Trophoblast cell (in vitro differentiated cells and primary cell): ENCODE measurements around the gene SELPLG.
"Not testable (repeated sequence)": the region's sequence is repeated elsewhere in the genome, so short reads cannot be mapped to it uniquely, and the experiment has no call there.

Source experiments
- DNase-seq, 2 donors: peaks; one replicate each; pipeline ENCODE4 v3.0.0-alpha.2; 2016
- H2AFZ ChIP-seq: 2 replicates; pipeline ENCODE4 v1.6.1; 2013; ENCODE audit warnings: low read length, moderate library complexity, mild to moderate bottlenecking; ENCODE audit not compliant: insufficient read depth, poor library complexity
- H2AK5ac ChIP-seq: 2 replicates; pipeline ENCODE4 v1.6.1; 2013; ENCODE audit warnings: mild to moderate bottlenecking, low read length
- H2BK120ac ChIP-seq: 2 replicates; pipeline ENCODE4 v1.6.1; 2013; ENCODE audit warnings: low read length, mild to moderate bottlenecking, moderate library complexity; ENCODE audit not compliant: insufficient read depth, poor library complexity
- H2BK12ac ChIP-seq: 2 replicates; pipeline ENCODE4 v1.6.1; 2013; ENCODE audit warnings: mild to moderate bottlenecking, low read length, moderate library complexity
- H2BK5ac ChIP-seq: 2 replicates; pipeline ENCODE4 v1.6.1; 2013; ENCODE audit warnings: low read length, low read depth, moderate library complexity, mild to moderate bottlenecking; ENCODE audit not compliant: poor library complexity
- H3K14ac ChIP-seq: 2 replicates; pipeline ENCODE4 v1.6.1; 2013; ENCODE audit warnings: mild to moderate bottlenecking, low read length
- H3K18ac ChIP-seq: 2 replicates; pipeline ENCODE4 v1.6.1; 2013; ENCODE audit warnings: mild to moderate bottlenecking, low read length
- H3K23ac ChIP-seq: 2 replicates; pipeline ENCODE4 v1.6.1; 2013; ENCODE audit warnings: low read length
- H3K27ac ChIP-seq: 2 replicates; pipeline ENCODE4 v1.5.1; 2013; ENCODE audit warnings: low read depth, mild to moderate bottlenecking, inconsistent platforms, low read length, moderate library complexity
- H3K27me3 ChIP-seq: 2 replicates; pipeline ENCODE4 v1.6.1; 2013; ENCODE audit warnings: inconsistent platforms, mild to moderate bottlenecking, low read length, moderate library complexity; ENCODE audit not compliant: insufficient read depth
- H3K36me3 ChIP-seq, 2 experiments: 1 replicate in 1 of 2; 2 replicates in 1 of 2; pipeline ENCODE4 v1.6.1; 2013; ENCODE audit warnings: low read length in 2 of 2, mild to moderate bottlenecking in 2 of 2, moderate library complexity in 1 of 2; ENCODE audit not compliant: insufficient read depth in 2 of 2, control insufficient read depth in 1 of 2
- H3K4ac ChIP-seq: 2 replicates; pipeline ENCODE4 v1.6.1; 2013; ENCODE audit warnings: low read depth, mild to moderate bottlenecking, low read length, moderate library complexity
- H3K4me1 ChIP-seq, 2 experiments: 1 replicate in 1 of 2; 2 replicates in 1 of 2; pipeline ENCODE4 v1.6.1; 2013; ENCODE audit warnings: low read length in 2 of 2, mild to moderate bottlenecking in 2 of 2, moderate library complexity in 1 of 2; ENCODE audit not compliant: insufficient read depth in 2 of 2, control insufficient read depth in 1 of 2
- H3K4me2 ChIP-seq: 2 replicates; pipeline ENCODE4 v1.6.1; 2013; ENCODE audit warnings: inconsistent platforms, mild to moderate bottlenecking, low read length, moderate library complexity
- H3K4me3 ChIP-seq: 2 replicates; pipeline ENCODE4 v1.5.1; 2013; ENCODE audit warnings: mild to moderate bottlenecking, low read depth, low read length, inconsistent platforms
- H3K79me1 ChIP-seq: one replicate; pipeline ENCODE4 v1.6.1; 2013; ENCODE audit warnings: low read length
- H3K79me2 ChIP-seq: 2 replicates; pipeline ENCODE4 v1.6.1; 2013; ENCODE audit warnings: low read length, mild to moderate bottlenecking; ENCODE audit not compliant: control insufficient read depth, insufficient read depth, poor library complexity
- H3K9ac ChIP-seq: 2 replicates; pipeline ENCODE4 v1.6.1; 2013; ENCODE audit warnings: mild to moderate bottlenecking, low read length
- H3K9me3 ChIP-seq: 2 replicates; pipeline ENCODE4 v1.6.1; 2013; ENCODE audit warnings: low read depth, mild to moderate bottlenecking, control low read depth, inconsistent platforms, low read length; ENCODE audit not compliant: insufficient read depth
- H4K12ac ChIP-seq: 2 replicates; pipeline ENCODE4 v1.6.1; 2013; ENCODE audit warnings: low read depth, mild to moderate bottlenecking, low read length, moderate library complexity
- H4K8ac ChIP-seq: 2 replicates; pipeline ENCODE4 v1.6.1; 2013; ENCODE audit warnings: low read depth, mild to moderate bottlenecking, low read length, moderate library complexity
- H4K91ac ChIP-seq: one replicate; pipeline ENCODE4 v1.6.1; 2013; ENCODE audit warnings: low read depth, mild to moderate bottlenecking, low read length, moderate library complexity
- WGBS: extraction: QIAGEN DNeasy Blood & Tissue Kit; methylation state at CpG from one replicate; pipeline ENCODE4 v1.1.7; 2013; ENCODE audit warnings: missing lambda C conversion rate; ENCODE audit not compliant: insufficient read length, insufficient coverage; ENCODE audit errors: extremely low coverage; 5-methylcytosine and 5-hydroxymethylcytosine counted together

Gene SELPLG

GRCh38 chr12:108618953-108619274, 14.8 kb downstream of the SELPLG start:
- H2BK5ac ChIP-seq, result peak overlapping the region; percentile 94
- not testable (repeated sequence) for H3K4me2 ChIP-seq, H3K9ac ChIP-seq, H3K79me2 ChIP-seq, H2AFZ ChIP-seq, H2AK5ac ChIP-seq, H3K36me3 ChIP-seq, H3K18ac ChIP-seq, H3K23ac ChIP-seq, DNase-seq, H3K4me3 ChIP-seq, H3K9me3 ChIP-seq, H3K27me3 ChIP-seq, H3K4ac ChIP-seq, H3K14ac ChIP-seq, H4K12ac ChIP-seq
- peaks cover 34 to 46% of the 10 kb centered on the region in 2 experiments for H3K4me1 ChIP-seq
- WGBS, result no CpG with 5 or more reads among the region's 4 CpGs
- peak overlapping the region; percentile 40 for H4K8ac ChIP-seq
- peak overlapping the region; percentile 98 for H2BK120ac ChIP-seq
- peak overlapping the region; percentile 98 for H4K91ac ChIP-seq
- H2BK12ac ChIP-seq, result peak overlapping the region; percentile 96
- peaks cover 62% of the 10 kb centered on the region for H3K79me1 ChIP-seq
- peak overlapping the region; percentile 97 for H3K27ac ChIP-seq

GRCh38 chr12:108618079-108618952, 15.4 kb downstream of the SELPLG start:
- no peaks in the 10 kb centered on the region for H3K27me3 ChIP-seq
- peak overlapping the region; percentile 96 for H2BK12ac ChIP-seq
- peaks cover 34 to 52% of the 10 kb centered on the region in 2 experiments for H3K4me1 ChIP-seq
- H3K79me1 ChIP-seq, result peaks cover 62% of the 10 kb centered on the region
- peak; percentile 61 to 86 for DNase-seq
- peak overlapping the region; percentile 97 for H3K27ac ChIP-seq
- H4K12ac ChIP-seq, result peak overlapping the region; percentile 27
- H2BK5ac ChIP-seq, result peak overlapping the region; percentile 94
- peaks cover 0 to 4% of the 10 kb centered on the region in 2 experiments for H3K36me3 ChIP-seq
- H4K91ac ChIP-seq, result peak overlapping the region; percentile 98
- H2AFZ ChIP-seq, result peak overlapping the region; percentile 32
- peak overlapping the region; percentile 98 for H2BK120ac ChIP-seq
- H3K18ac ChIP-seq, result peak overlapping the region; percentile 56
- no peak overlapping the region for H3K9ac ChIP-seq
- H3K14ac ChIP-seq, result peak overlapping the region; percentile 92
- no peak overlapping the region for H3K23ac ChIP-seq
- H3K4ac ChIP-seq, result peak overlapping the region; percentile 83
- H2AK5ac ChIP-seq, result peak overlapping the region; percentile 98
- H3K79me2 ChIP-seq, result peaks cover 7% of the 10 kb centered on the region
- WGBS, result no CpG with 5 or more reads among the region's 16 CpGs
- H3K9me3 ChIP-seq, result no peaks in the 10 kb centered on the region
- H3K4me3 ChIP-seq, result no peak overlapping the region
- H3K4me2 ChIP-seq, result no peak overlapping the region
- peak overlapping the region; percentile 40 for H4K8ac ChIP-seq

- DNase-seq, result peak in 1 of 2 donors; percentile 35
- peak overlapping the region; percentile 62 for H3K4ac ChIP-seq
- peak overlapping the region; percentile 95 for H2BK12ac ChIP-seq
- H4K8ac ChIP-seq, result peak overlapping the region; percentile 51
- no peaks in the 10 kb centered on the region for H3K27me3 ChIP-seq
- no peaks in the 10 kb centered on the region for H3K9me3 ChIP-seq
- peaks cover 7% of the 10 kb centered on the region for H3K79me2 ChIP-seq
- H3K27ac ChIP-seq, result peak overlapping the region; percentile 11
- no peak overlapping the region for H2AFZ ChIP-seq
- peak overlapping the region; percentile 76 for H2BK5ac ChIP-seq
- peak overlapping the region; percentile 74 for H3K14ac ChIP-seq
- H3K4me3 ChIP-seq, result no peak overlapping the region
- no CpG with 5 or more reads among the region's 14 CpGs for WGBS
- no peak overlapping the region for H3K4me2 ChIP-seq
- H4K91ac ChIP-seq, result peak overlapping the region; percentile 96
- peak overlapping the region; percentile 19 for H4K12ac ChIP-seq
- H2BK120ac ChIP-seq, result peak overlapping the region; percentile 81
- peaks cover 33 to 53% of the 10 kb centered on the region in 2 experiments for H3K4me1 ChIP-seq
- H3K9ac ChIP-seq, result no peak overlapping the region
- H3K79me1 ChIP-seq, result peaks cover 52% of the 10 kb centered on the region
- peak overlapping the region; percentile 96 for H2AK5ac ChIP-seq
- H3K18ac ChIP-seq, result peak overlapping the region; percentile 79
- no peak overlapping the region for H3K23ac ChIP-seq
- H3K36me3 ChIP-seq, result no peaks in the 10 kb centered on the region
Observed at GRCh38 chr12:108616941-108617858, 16.5 kb downstream of the SELPLG start.

- H3K79me2 ChIP-seq, result peaks cover 7% of the 10 kb centered on the region
- H3K18ac ChIP-seq, result no peak overlapping the region
- H3K4me1 ChIP-seq, result peaks cover 32 to 51% of the 10 kb centered on the region in 2 experiments
- H3K23ac ChIP-seq, result no peak overlapping the region
- H2BK5ac ChIP-seq, result peak overlapping the region; percentile 76
- no peak for DNase-seq
- H2BK120ac ChIP-seq, result peak overlapping the region; percentile 81
- no peak overlapping the region for H2AFZ ChIP-seq
- H2BK12ac ChIP-seq, result peak overlapping the region; percentile 95
- H4K12ac ChIP-seq, result no peak overlapping the region
- no peak overlapping the region for H3K27ac ChIP-seq
- no peak overlapping the region for H2AK5ac ChIP-seq
- H3K27me3 ChIP-seq, result no peaks in the 10 kb centered on the region
- no peaks in the 10 kb centered on the region for H3K36me3 ChIP-seq
- no peak overlapping the region for H3K4me3 ChIP-seq
- H3K79me1 ChIP-seq, result peaks cover 48% of the 10 kb centered on the region
- H3K4me2 ChIP-seq, result no peak overlapping the region
- no peak overlapping the region for H3K9ac ChIP-seq
- H4K8ac ChIP-seq, result no peak overlapping the region
- H3K4ac ChIP-seq, result peak overlapping the region; percentile 18
- H3K14ac ChIP-seq, result peak overlapping the region; percentile 38
- 100% methylated on average over 1 of the region's 2 CpGs for WGBS
- no peaks in the 10 kb centered on the region for H3K9me3 ChIP-seq
- peak overlapping the region; percentile 96 for H4K91ac ChIP-seq
Observed at GRCh38 chr12:108616359-108616758, 17.3 kb downstream of the SELPLG start.
